Ectodermal cell (in vitro differentiated cells): ENCODE data around the gene TCF3.

Source experiments
- H3K27ac ChIP-seq: 2 replicates; pipeline ENCODE4 v1.7.0; 2013; ENCODE audit warnings: mild to moderate bottlenecking, low read depth, low read length; ENCODE audit not compliant: insufficient read depth, poor library complexity, severe bottlenecking
- H3K27me3 ChIP-seq: 2 replicates; pipeline ENCODE4 v1.7.0; 2013; ENCODE audit warnings: mild to moderate bottlenecking, low read length; ENCODE audit not compliant: insufficient read depth, control insufficient read depth, poor library complexity, severe bottlenecking
- H3K36me3 ChIP-seq: one replicate; pipeline ENCODE4 v1.7.0; 2013; ENCODE audit warnings: low read length; ENCODE audit not compliant: control insufficient read depth, insufficient read depth
- H3K4me1 ChIP-seq: one replicate; pipeline ENCODE4 v1.7.0; 2013; ENCODE audit warnings: low read length; ENCODE audit not compliant: control insufficient read depth, insufficient read depth
- H3K4me3 ChIP-seq: 2 replicates; pipeline ENCODE4 v1.7.0; 2013; ENCODE audit warnings: low read depth, low read length, control low read depth; ENCODE audit not compliant: insufficient read depth
- H3K9me3 ChIP-seq: 2 replicates; pipeline ENCODE4 v1.7.0; 2013; ENCODE audit warnings: mild to moderate bottlenecking, low read length, moderate library complexity; ENCODE audit not compliant: control insufficient read depth
- WGBS, 2 experiments: methylation state at CpG; one replicate each; pipeline ENCODE4 v1.1.7; 2013; ENCODE audit warnings: missing lambda C conversion rate in 2 of 2; 5-methylcytosine and 5-hydroxymethylcytosine counted together

Gene TCF3

DNA sequence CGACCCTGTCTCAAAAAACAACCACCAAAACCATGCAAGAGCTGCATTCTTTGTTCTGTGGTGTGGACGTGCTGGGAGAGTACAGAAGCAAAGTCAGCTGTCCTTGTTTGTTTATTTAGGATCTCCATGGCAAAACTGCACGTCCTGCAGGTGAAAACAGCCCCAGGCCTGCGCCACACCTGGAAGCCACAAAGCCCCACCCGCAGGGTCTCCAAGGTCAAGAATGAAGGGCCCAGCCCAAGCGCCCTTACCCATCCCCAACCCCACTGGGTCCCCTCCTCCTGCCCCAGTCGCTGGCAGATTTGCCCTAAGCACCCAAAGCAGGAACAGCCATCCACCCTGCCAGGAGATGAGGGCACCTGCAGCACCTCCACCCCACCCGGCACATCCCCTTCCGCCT is 70.2 kb downstream of the TCF3 start:
- no peak overlapping the region for H3K4me3 ChIP-seq
- H3K27ac ChIP-seq = no peak overlapping the region
- 95 to 98% methylated on average over 9 of the region's 9 CpGs for WGBS, 2 experiments
- H3K36me3 ChIP-seq = peaks cover 53% of the 10 kb centered on the region
- no peaks in the 10 kb centered on the region for H3K9me3 ChIP-seq
- no peaks in the 10 kb centered on the region for H3K27me3 ChIP-seq
- no peaks in the 10 kb centered on the region for H3K4me1 ChIP-seq

DNA sequence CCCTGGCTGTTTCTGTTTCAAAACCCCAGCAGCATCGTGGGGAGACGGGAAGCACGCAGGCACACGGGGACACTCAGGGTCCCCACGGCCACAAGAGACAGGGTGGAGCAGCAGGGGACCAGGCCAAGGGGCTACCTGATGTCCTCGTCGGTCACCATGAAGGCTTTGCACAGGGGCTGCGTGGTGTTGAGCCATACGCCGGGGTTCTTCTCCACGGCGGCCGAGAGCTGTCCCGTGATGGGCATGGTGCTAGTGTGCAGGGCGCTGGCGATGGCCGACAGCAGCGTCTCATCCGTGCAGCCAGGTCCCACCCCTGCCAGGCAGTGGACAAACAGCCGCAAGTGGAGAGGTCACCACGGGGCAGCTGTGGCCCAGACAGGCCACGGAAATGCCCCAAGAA is 71.5 kb downstream of the TCF3 start:
- H3K9me3 ChIP-seq = no peaks in the 10 kb centered on the region
- H3K36me3 ChIP-seq = peaks cover 60% of the 10 kb centered on the region
- H3K4me1 ChIP-seq = no peaks in the 10 kb centered on the region
- H3K4me3 ChIP-seq = no peak overlapping the region
- H3K27me3 ChIP-seq = no peaks in the 10 kb centered on the region
- 96 to 97% methylated on average over 22 of the region's 22 CpGs for WGBS, 2 experiments
- no peak overlapping the region for H3K27ac ChIP-seq

DNA sequence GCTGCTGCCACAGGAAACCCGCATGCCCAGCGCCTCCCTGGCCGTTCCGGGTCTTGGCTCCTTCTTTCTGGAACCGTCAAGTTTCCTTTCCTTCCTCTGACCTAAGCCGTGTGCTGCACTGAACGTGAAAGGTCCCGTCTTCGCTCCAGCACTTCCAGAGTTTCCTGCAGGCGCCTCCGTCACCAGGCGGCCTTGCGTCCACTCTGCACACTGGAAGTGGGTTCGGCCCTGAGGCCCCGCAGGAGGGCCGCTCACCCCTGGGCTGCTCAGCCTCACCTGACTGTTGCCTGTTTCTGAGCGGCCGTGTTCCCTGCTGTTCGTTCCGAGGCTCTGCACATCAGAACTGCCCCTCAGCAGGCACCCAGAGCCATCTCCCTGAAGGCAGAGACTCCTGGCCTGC is 72.0 kb downstream of the TCF3 start:
- H3K9me3 ChIP-seq = no peaks in the 10 kb centered on the region
- H3K27me3 ChIP-seq = no peaks in the 10 kb centered on the region
- no peak overlapping the region for H3K27ac ChIP-seq
- H3K4me1 ChIP-seq = no peaks in the 10 kb centered on the region
- peaks cover 61% of the 10 kb centered on the region for H3K36me3 ChIP-seq
- 95% methylated on average over 20 of the region's 20 CpGs for WGBS, 2 experiments
- no peak overlapping the region for H3K4me3 ChIP-seq

DNA sequence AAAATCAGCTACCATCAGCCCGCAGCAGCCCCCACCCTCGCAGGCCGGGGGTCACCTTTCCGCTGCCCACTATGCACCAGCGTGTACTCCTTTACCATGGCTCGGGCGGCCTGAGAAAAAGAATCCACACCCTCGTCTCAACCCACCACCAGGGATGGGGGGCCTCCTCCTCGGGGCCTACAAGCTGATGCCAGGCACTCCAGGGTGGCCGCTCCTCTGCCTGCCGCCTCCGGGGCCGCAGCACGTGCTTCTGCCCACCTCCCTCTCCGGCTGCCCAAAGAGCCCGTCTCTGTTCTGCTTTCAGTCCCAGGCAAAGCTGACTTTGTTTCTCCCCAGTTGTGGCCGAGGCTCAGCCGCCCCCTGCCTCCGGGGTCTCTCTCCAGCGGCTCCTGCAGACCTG is 73.2 kb downstream of the TCF3 start:
- Histone ChIP-seq H3K27ac (no peak overlapping the region), H3K4me1 (no peaks in the 10 kb centered on the region), H3K9me3 (no peaks in the 10 kb centered on the region), H3K36me3 (peaks cover 58% of the 10 kb centered on the region), H3K4me3 (no peak overlapping the region), H3K27me3 (no peaks in the 10 kb centered on the region)
- 96 to 97% methylated on average over 20 of the region's 20 CpGs for WGBS, 2 experiments

DNA sequence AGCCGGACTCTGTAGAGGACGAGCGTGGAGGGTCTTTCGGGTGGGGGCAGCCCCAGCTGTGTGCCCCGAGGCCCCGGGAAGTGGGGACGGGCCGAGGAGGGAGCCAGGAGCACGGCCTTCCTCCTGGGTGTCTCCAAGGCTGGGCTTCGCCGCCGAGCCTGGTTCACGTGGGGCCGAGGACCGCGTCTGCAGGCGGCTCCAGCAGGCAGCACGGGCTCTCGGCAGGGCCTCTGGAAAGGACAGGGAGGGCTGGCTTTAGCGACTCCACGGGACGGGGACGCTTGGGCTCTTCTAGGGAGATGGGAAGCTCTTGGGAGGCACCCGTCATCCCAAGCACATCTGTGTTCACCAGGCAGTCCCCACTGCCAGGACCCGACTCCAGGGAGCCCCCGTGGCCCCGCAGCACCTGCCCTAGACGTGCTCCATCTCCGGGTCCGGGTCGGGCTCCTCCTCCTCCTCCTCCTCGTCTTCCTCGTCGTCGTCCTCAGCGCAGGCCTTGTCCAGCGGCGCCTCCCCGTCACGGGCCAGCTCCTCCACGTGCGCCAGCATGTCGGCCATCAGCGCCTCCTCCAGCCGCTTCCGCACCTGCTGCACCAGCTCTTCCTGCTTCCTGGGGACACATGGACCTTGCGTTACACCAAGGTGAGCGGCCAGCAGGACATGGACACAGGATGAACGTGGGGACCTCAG is 74.3 kb downstream of the TCF3 start:
- 95 to 96% methylated on average over 49 of the region's 49 CpGs for WGBS, 2 experiments
- peaks cover 54% of the 10 kb centered on the region for H3K36me3 ChIP-seq

DNA sequence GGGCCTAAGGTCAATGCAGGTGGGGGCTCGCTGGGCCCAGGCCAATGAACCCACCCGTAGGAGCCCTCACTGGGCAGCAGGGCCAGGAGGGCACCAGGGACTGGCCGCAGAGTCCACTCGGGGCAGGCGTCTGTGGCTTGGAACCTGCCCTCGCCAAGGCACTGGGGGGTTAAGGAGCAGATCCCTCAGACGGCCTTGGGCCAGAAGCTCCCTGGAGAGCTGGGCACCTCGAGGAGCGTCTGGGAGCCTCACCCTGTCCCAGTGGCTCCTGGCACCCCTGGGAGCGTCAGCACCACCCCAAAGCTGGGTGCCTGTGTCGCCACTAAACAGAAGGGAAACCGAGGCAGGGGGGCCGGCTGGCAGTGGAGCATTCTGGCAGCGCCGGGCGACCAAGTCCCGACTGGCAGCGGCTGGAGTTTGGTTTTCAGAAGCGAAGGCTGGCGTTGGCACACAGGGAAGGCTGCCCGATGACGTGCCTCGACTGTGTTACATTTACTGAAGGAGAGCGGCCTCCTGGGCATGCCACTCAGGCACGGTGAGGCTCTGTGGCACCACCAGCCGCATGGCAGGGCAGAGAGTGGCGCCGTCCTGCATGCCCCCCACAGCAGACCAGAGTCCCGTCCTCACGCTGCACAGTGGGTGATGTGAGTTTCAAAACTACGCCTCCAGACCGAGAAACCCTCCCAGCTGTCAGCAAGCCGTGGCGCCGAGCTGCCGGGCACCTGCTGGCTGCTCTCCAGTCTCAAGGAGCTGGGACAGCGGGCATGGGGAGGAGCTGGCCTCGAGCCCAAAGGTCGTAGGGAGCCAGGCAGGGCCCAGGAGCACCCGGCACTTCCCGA is 75.1 kb downstream of the TCF3 start:
- WGBS, 2 experiments = 95% methylated on average over 41 of the region's 41 CpGs
- Histone ChIP-seq H3K27me3 (no peaks in the 10 kb centered on the region), H3K27ac (no peak overlapping the region), H3K9me3 (no peaks in the 10 kb centered on the region), H3K36me3 (peaks cover 48% of the 10 kb centered on the region), H3K4me1 (no peaks in the 10 kb centered on the region), H3K4me3 (no peak overlapping the region)

More for the DNA sequence above, 74.3 kb downstream of the TCF3 start:
- no peak overlapping the region for H3K4me3 ChIP-seq
- H3K9me3 ChIP-seq = no peaks in the 10 kb centered on the region
- H3K27me3 ChIP-seq = no peaks in the 10 kb centered on the region
- H3K27ac ChIP-seq = no peak overlapping the region
- H3K4me1 ChIP-seq = no peaks in the 10 kb centered on the region

DNA sequence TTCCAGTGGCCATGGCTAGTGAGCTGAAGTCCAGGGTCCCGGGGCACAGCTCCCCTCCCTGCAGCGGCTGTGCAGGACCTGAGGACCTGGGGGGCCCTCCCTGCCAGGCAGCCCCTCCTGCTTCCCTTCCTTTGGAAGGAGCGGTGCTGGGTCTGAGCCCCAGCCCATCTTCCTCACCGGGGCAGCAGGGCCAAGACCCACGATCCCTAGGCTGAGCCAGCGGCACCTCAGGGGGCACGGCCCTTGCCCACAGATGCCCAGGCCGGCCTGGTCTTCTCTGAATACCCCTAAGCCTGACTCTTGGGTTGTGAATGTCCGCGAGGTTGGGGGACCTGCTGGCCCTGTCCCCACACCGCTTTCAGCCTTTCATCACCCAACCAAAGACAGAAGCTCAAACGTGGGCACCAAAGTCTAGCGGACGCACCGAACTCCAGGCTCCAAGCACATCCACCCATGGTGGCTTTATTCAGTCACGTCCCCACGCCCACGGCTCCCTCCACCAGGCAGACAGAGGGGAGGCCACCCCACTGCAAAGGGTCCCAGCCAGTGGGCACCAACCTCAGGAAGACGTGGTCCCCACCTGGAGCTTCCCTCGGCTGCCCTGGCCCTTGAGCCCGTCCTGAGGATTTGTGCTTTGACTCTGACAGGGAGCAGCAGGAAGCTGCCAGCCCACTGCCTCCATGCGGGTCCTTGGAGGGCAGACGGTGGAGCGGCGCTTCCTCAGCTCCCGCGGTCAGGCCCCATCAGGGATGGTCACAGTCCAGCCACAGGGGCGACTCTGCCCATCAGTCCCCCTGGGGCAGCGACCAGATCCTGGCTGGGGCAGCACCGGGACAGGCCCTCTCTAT is 75.9 kb downstream of the TCF3 start:
- H3K4me1 ChIP-seq = no peaks in the 10 kb centered on the region
- no peak overlapping the region for H3K27ac ChIP-seq
- no peaks in the 10 kb centered on the region for H3K9me3 ChIP-seq
- 95% methylated on average over 30 of the region's 30 CpGs for WGBS, 2 experiments
- peaks cover 41% of the 10 kb centered on the region for H3K36me3 ChIP-seq
- H3K27me3 ChIP-seq = no peaks in the 10 kb centered on the region
- H3K4me3 ChIP-seq = no peak overlapping the region

DNA sequence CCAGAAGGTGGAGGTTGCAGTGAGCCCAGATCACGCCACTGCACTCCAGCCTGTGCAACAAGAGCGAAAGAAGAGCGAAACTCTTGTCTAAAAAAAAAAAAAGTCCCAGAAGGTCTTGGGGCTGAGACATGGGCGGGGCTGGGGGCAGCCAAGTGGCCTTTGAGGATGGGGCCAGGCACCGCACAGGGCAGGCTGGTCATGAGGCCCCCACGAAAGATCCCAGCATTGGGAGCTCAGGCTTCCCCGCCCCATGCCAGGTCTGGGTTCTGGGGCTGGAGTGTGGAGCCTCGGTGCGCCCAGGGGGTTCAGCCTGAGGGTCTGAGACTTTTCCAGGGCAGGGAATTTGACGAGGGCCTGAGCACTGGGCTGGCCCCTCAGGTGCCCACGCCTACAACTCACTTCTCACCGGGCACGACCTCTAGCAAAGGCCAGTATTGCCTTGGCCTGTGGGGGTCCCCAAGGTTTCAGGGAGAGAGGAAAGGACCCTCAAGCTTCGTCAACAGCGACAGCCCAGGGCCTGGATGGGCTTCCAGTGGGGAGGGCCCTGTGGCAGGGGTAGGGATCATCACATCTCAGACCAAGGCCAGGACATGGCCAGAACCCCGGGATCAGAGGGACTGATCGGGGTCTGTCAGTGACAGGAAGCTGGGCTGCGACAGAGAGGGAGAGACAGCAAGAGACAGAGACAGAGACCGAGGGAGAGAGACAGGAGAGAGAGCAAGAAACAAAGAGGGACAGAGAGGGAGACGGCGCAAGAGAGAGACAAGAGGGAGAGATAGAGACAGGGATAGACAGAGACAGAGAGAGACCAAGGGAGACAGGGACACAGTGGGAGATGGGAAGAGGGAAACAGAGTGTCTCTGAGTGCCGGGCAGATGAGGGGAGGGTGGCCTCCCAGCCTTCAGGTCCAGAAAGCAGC is 76.8 kb downstream of the TCF3 start:
- WGBS, 2 experiments = 94 to 95% methylated on average over 22 of the region's 22 CpGs
- Histone ChIP-seq H3K4me3 (no peak overlapping the region), H3K27me3 (no peaks in the 10 kb centered on the region), H3K36me3 (peaks cover 32% of the 10 kb centered on the region), H3K9me3 (no peaks in the 10 kb centered on the region), H3K4me1 (no peaks in the 10 kb centered on the region), H3K27ac (no peak overlapping the region)

DNA sequence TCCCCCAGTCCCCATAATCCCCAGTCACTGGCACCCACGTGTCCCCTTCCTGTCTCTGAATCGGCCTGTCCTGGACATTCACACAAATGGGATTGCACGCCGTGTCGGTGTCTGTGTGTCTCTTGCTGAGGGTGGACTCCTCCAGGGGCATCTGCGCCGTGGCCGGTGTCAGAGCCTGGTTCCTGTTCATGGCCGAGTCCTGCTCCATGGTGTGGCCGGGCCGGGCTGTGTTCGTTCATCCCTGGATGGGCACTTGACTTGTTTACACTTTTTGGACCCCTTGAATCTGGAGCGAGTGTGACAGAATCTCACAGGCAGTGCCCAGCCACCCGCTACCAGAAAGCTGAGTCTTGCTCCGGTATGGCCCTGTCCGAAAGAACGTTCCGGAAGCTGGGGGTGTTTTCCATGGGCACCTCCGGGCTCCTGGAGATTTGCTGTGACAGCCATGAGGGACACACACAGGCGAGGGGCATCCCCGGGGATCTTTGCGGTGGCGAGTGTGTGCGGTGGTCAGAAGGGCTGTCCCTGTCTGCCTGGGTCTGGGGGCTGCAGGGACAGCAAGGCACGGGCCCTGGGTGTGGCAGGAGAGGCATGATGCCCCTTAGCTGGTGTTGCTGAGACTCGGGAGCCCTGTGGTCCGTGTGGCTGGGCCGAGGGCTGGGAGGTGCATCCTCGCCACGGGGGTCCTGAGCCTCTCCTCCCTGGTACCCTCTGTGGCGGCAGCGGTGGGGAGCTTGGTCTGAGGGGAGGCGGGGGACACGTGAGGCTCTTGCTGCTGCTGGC is 77.9 kb downstream of the TCF3 start:
- H3K4me1 ChIP-seq = no peaks in the 10 kb centered on the region
- H3K27me3 ChIP-seq = peaks cover 9% of the 10 kb centered on the region
- no peaks in the 10 kb centered on the region for H3K9me3 ChIP-seq
- WGBS, 2 experiments = 94 to 95% methylated on average over 34 of the region's 34 CpGs
- H3K27ac ChIP-seq = no peak overlapping the region
- peaks cover 21% of the 10 kb centered on the region for H3K36me3 ChIP-seq
- no peak overlapping the region for H3K4me3 ChIP-seq
